GM21515 (cell line): Measurements from ENCODE around the gene C4orf50.

Experiments used
- ATAC-seq: cut with Tn5 transposase; IDR thresholded peaks from one replicate; pipeline ENCODE4 v1.9.1; 2021; ENCODE audit not compliant: unreplicated experiment

The C4orf50 gene

DNA sequence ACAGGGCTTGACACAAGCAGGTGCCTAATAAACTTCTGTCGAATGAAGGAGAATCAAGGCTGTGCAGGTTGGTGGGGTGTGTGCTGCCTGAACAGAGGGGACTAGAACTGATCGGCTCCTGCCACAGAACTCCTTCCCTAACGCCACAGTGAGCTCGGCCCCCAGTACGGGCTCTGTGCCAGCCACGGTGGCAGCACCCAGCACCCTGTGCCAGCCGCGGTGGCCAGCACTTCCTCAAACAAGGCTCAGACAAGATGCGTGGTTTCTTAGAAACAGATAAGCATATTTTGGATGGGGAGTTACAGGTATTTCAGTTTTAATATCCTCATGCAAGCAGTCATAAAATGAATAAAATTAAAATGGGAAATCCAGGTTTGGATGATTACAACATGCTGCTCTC is 26.0 kb upstream of the C4orf50 start:
- ATAC-seq: no peak

- no peak for ATAC-seq
Observed at GRCh38 chr4:6043843-6044242, 25.6 kb upstream of the C4orf50 start.

- no peak for ATAC-seq
Observed at GRCh38 chr4:6043188-6043587, 25.0 kb upstream of the C4orf50 start.

DNA sequence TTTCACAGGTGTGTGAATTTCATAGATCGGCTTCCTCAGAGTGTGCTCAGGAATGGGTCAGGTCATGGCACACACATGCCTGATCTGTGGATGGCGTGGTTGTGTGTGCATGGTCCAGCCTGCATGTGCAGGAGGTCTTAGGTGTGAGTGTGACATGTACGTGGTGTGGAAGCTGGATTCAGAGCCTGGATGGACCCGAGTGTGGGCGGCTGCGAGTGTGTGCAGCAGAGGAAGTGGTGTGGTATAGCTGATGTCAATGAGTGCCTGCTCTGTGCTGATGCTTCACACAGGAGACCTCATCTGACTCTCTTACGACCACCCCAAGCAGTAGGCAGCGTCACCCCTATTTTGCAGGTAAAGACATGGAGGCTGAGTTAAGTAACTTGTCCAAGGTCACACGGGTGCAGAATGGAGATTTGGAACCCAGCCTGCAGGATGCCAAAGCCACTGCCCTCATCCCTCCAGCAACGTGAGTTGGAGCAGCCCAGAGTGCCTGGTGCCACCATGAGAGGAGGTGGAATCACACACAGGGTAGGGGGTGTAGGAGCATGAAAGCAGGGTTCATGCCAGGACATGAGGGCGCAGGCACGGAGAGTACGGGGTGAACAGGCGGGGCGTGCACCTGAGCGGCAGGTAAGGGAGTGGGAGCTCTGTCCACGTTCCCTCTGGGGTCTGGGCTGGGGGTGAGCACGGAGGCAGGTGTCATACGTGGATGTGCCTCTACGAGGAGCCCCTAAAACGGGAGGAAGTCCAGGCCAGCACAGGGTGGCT is 24.2 kb upstream of the C4orf50 start:
- ATAC-seq: no peak

- ATAC-seq: no peak
Observed at GRCh38 chr4:6041800-6042199, 23.6 kb upstream of the C4orf50 start.

DNA sequence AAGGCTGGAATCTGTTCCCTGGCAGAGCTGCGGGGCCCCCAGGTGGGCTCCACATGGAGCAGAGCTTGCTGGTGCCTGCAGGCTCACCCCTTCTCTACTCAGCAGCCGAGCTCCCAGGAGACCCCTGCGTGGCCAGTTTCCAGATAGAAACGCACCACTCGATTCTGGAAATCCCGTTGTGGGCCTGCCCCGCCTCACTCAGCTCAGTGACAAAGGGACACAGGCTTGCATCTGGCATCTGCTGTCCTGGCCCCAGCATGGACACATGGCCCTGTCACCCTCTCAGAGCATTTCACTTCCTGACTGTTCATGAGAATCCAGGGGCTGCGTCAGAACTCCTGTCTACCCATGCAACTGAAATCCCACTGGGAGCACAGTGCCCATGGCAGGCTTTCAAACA is 20.5 kb upstream of the C4orf50 start:
- no peak for ATAC-seq

DNA sequence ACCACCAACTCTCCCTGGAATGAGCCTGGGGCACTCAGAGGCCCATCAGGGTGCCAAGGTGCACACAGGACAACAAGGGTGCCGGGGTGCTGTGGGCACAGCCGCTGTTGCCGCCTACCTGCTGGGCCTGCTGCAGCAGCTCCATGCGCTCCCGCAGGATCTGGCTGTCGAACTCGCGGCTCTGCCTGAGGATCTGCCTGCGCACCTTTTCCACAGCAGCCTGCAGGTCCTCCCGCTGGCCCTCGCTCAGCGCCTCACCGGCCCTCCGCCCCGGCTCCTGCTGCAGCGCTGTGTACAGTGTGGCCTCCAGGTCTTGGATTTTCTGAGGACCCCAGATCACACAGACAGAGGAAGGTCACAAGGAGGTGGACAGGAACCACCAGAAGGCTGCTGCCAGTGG is 17.6 kb upstream of the C4orf50 start:
- no peak for ATAC-seq

- ATAC-seq: no peak
Observed at GRCh38 chr4:6033381-6033780, 15.2 kb upstream of the C4orf50 start.

DNA sequence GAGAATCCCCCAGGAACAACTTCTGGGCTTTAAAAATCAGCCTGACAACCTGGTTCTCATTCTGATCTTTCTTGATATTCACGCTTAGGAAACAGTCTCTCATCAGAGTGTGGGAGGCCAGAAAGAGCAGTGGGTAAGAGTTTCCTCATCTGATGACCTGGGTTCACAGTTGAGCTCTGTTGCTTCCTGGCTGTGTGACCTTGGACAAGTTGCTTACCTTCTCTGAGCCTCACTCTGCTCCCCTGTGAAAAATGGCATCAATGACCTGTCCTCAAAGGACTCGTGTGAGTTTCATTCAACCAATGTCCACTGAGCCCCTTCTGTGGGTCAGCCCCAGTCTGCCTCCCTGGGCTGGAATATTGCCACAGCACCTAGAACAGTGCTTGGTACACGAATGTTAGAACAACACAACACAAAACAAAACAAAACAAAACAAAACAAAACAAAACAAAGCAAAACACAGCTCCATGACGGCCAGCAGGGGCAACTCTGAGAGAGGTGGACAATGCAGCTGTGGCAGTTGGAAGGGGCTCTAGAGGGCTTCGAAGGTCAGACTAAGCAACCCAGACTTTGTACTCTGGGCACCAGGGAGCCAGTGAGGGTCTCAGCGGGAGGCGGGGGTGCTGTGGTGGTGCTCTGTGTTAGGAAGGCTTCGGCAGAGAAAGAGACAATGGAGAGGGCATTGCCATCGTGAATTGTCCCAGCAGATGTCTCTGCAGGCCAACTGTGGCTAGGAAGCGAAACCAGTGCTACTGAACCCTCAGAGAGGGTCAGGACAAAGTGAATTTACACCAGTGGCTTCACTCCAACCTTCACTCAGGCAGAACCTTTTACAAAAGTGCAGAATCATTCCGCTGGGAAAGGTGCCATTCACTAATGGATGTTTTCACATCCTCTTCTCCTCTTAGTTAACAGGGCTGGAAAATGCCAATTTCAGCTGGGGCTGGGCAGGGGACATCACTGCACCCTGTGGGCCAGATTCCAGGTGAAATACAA is 14.3 kb upstream of the C4orf50 start:
- no peak for ATAC-seq

DNA sequence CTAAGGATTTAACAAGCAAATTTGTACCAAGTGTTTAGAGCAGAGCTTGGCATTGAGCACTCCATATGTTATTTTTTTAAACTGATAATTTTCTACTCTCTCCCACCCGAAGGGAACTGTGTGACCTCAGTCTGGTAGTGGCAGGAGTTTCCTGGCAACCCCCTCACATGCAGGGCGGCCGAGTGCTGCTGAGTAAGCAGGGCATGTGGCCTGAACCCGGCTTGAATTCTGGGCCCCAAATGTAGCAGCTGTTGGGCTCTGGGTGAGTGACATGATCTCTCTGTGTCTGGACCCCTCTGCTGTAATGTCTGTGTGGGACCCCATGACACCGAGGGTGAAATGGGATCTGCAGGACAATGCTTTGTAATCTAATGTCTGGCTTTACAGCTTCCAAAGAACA is 13.6 kb upstream of the C4orf50 start:
- ATAC-seq: no peak

DNA sequence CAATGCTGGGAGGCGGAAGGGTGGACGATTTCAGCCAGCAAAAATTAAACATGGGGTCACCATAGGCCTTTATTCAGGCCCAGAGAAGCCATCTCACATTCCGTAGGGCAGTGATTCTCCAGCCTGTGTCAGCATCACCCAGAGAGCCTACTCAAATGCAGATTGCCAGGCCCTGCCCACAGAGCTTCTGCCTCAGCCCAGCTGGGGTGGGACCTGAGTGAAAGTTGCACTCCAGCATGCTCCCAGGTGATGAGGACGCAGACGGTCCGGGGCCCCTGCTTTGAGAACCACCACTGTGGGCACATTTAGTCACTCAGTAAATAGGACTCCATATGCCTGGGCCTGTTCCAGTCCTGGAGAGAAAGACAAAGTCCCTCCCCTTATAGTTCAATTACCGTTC is 12.4 kb upstream of the C4orf50 start:
- ATAC-seq: no peak

DNA sequence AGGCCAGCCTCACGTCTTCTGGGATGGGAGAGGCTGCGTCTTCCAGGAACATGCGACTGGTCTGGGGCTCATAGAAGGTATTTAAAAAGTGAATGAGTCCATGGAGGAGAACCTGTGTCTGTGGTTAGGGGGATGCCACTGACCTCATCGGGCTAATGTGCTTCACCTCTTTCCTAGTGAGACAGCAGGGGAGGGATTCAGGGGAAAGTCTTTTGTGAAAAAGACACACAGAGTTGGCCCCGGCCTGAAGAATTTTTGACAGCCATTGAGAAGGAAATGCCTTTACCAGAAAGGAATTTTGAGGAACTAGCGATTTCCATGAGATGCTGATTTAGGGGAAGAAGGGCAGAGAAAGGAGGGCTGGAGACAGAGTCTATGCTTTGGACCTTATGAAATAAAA is 11.0 kb upstream of the C4orf50 start:
- no peak for ATAC-seq

- ATAC-seq: no peak
Observed at GRCh38 chr4:6028168-6028567, 9.9 kb upstream of the C4orf50 start.

- ATAC-seq: no peak
Observed at GRCh38 chr4:6027392-6027791, 9.2 kb upstream of the C4orf50 start.

DNA sequence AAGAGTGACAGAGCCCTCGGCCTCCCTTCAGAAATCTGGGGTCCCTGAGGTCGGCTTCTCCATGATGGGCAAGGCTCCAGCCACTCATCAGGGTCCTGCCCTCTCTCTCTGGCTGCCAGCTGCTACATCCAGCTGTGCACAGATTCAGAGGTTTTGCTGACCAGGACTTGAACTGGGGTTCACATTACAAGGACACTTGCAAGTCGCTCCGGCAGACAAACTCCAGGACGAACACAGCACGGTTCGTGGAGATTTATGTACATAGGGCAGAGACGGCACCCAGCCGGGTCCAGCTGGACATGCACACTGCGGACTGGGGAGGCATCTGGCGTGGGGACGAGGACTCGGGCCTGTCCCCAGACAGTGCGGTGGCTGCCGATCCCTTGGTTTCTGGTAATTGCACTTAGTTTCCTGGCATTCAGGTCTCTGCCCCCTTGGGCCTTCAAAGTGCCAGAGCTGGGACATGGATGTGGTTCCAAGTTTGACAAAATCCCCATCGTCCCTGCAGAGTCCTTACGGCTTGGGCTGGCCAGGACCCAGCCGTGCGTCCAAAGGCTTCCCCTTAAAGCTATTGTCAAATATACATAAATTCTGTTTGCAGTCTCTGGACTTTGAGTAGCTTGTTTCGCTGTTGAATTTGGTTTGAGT is 6.2 kb upstream of the C4orf50 start:
- no peak for ATAC-seq

DNA sequence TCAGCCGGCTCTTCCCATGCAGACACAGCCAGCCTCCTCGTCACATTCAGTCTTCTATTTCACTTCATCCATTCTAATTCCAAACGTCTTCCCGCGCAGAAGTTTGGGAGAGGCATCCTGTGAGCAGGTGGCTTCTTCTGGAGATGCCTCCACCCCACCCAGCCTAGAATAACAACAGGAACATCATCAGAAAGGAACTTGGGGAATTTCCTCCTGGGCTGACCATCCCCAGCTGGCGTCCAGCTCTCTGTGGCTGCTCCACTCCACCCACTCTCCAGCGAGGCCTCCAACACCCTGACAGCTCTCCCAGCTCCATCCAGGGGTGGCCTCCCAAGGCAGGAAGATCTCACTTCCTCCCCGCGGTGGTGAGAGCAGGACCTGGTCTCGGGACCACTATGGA is 5.5 kb upstream of the C4orf50 start:
- no peak for ATAC-seq

- ATAC-seq: no peak
Observed at GRCh38 chr4:6022607-6023288, 4.5 kb upstream of the C4orf50 start.

- no peak for ATAC-seq
Observed at GRCh38 chr4:6021831-6022606, 3.8 kb upstream of the C4orf50 start.

- ATAC-seq: no peak
Observed at GRCh38 chr4:6020613-6021012, 2.4 kb upstream of the C4orf50 start.
